ENCODE results near the gene CABCOCO1.

The CABCOCO1 gene

GRCh38 chr10:61662794-61663259, at the start of gene CABCOCO1:
CABCOCO1 (plus strand) TSS chr10:61662929; CDS start chr10:61662973, 44 bp downstream.
- Histone ChIP-seq H3K4me3 (ENCODE audit: low read length) (peak within 1 kb of the TSS; percentile 79), H3K9me3 (ENCODE audit: control insufficient read depth, insufficient read depth, low read length) (no peaks in the 10 kb centered on the region), H3K27me3 (ENCODE audit: control insufficient read depth, insufficient read depth, low read length) (no peaks in the 10 kb centered on the region), H3K27ac (ENCODE audit: low read length) (no peak within 1 kb of the TSS), H3K4me1 (ENCODE audit: control insufficient read depth, insufficient read depth, low read length) (no peaks in the 10 kb centered on the region), H3K36me3 (ENCODE audit: control insufficient read depth, insufficient read depth, low read length) (no peaks in the 10 kb centered on the region)
- peak; percentile 33 for DNase-seq (ENCODE audit: low read depth, low spot score)
- WGBS (ENCODE audit: insufficient coverage, insufficient read length), result no CpG with 5 or more reads among the region's 51 CpGs

GRCh38 chr10:61613665-61614064, 49.1 kb upstream of the CABCOCO1 start:
- Histone ChIP-seq H3K27ac (ENCODE audit: low read length) (no peak overlapping the region), H3K4me3 (ENCODE audit: low read length) (no peak overlapping the region), H3K4me1 (ENCODE audit: control insufficient read depth, insufficient read depth, low read length) (no peaks in the 10 kb centered on the region), H3K9me3 (ENCODE audit: control insufficient read depth, insufficient read depth, low read length) (no peaks in the 10 kb centered on the region), H3K27me3 (ENCODE audit: control insufficient read depth, insufficient read depth, low read length) (no peaks in the 10 kb centered on the region), H3K36me3 (ENCODE audit: control insufficient read depth, insufficient read depth, low read length) (no peaks in the 10 kb centered on the region)
- WGBS (ENCODE audit: insufficient coverage, insufficient read length), result no CpG with 5 or more reads among the region's 2 CpGs
- no peak for DNase-seq (ENCODE audit: low read depth, low spot score)

- H3K4me1 ChIP-seq (ENCODE audit: control insufficient read depth, insufficient read depth, low read length), result no peaks in the 10 kb centered on the region
- WGBS (ENCODE audit: insufficient coverage, insufficient read length), result no CpG with 5 or more reads among the region's 4 CpGs
- no peaks in the 10 kb centered on the region for H3K27me3 ChIP-seq (ENCODE audit: control insufficient read depth, insufficient read depth, low read length)
- H3K4me3 ChIP-seq (ENCODE audit: low read length), result no peak overlapping the region
- H3K27ac ChIP-seq (ENCODE audit: low read length), result no peak overlapping the region
- no peak for DNase-seq (ENCODE audit: low read depth, low spot score)
- no peaks in the 10 kb centered on the region for H3K36me3 ChIP-seq (ENCODE audit: control insufficient read depth, insufficient read depth, low read length)
- no peaks in the 10 kb centered on the region for H3K9me3 ChIP-seq (ENCODE audit: control insufficient read depth, insufficient read depth, low read length)
These were observed 46.1 kb upstream of the CABCOCO1 start for GRCh38 chr10:61616611-61617010.

GRCh38 chr10:61617180-61617579, 45.5 kb upstream of the CABCOCO1 start:
- no peaks in the 10 kb centered on the region for H3K4me1 ChIP-seq (ENCODE audit: control insufficient read depth, insufficient read depth, low read length)
- no peaks in the 10 kb centered on the region for H3K36me3 ChIP-seq (ENCODE audit: control insufficient read depth, insufficient read depth, low read length)
- no peaks in the 10 kb centered on the region for H3K9me3 ChIP-seq (ENCODE audit: control insufficient read depth, insufficient read depth, low read length)
- no peak overlapping the region for H3K27ac ChIP-seq (ENCODE audit: low read length)
- DNase-seq (ENCODE audit: low read depth, low spot score), result no peak
- H3K27me3 ChIP-seq (ENCODE audit: control insufficient read depth, insufficient read depth, low read length), result no peaks in the 10 kb centered on the region
- no peak overlapping the region for H3K4me3 ChIP-seq (ENCODE audit: low read length)

DNA sequence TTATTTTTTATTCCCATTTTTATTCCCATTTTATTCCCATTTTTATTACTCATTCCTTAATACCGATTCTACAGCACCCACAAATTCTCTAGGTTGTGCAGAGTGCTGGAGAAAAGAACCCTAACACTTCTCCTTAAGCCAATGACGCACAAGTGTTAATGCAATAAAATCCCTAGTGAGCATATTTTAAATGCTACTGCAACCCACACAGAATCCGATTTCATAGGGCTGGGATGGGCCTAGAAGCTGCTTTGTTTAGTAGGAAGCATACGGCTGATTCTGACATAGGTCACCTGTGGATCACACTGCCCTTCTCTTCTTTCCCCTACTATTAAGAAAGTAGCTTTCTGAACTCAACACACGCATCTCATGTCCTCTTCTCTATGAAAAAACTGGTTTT, 45.1 kb upstream of the CABCOCO1 start:
- WGBS (ENCODE audit: insufficient coverage, insufficient read length), result 100% methylated on average over 1 of the region's 5 CpGs
- H3K4me3 ChIP-seq (ENCODE audit: low read length), result no peak overlapping the region
- DNase-seq (ENCODE audit: low read depth, low spot score), result no peak
- H3K4me1 ChIP-seq (ENCODE audit: control insufficient read depth, insufficient read depth, low read length), result no peaks in the 10 kb centered on the region
- H3K9me3 ChIP-seq (ENCODE audit: control insufficient read depth, insufficient read depth, low read length), result no peaks in the 10 kb centered on the region
- no peaks in the 10 kb centered on the region for H3K27me3 ChIP-seq (ENCODE audit: control insufficient read depth, insufficient read depth, low read length)
- H3K27ac ChIP-seq (ENCODE audit: low read length), result no peak overlapping the region
- H3K36me3 ChIP-seq (ENCODE audit: control insufficient read depth, insufficient read depth, low read length), result no peaks in the 10 kb centered on the region

- no CpG with 5 or more reads among the region's 2 CpGs for WGBS (ENCODE audit: insufficient coverage, insufficient read length)
- Histone ChIP-seq H3K9me3 (ENCODE audit: control insufficient read depth, insufficient read depth, low read length) (no peaks in the 10 kb centered on the region), H3K4me1 (ENCODE audit: control insufficient read depth, insufficient read depth, low read length) (no peaks in the 10 kb centered on the region), H3K27ac (ENCODE audit: low read length) (no peak overlapping the region), H3K4me3 (ENCODE audit: low read length) (no peak overlapping the region), H3K27me3 (ENCODE audit: control insufficient read depth, insufficient read depth, low read length) (no peaks in the 10 kb centered on the region), H3K36me3 (ENCODE audit: control insufficient read depth, insufficient read depth, low read length) (no peaks in the 10 kb centered on the region)
- DNase-seq (ENCODE audit: low read depth, low spot score), result no peak
These were observed 44.3 kb upstream of the CABCOCO1 start for GRCh38 chr10:61618388-61618961.

GRCh38 chr10:61620506-61620905, 42.2 kb upstream of the CABCOCO1 start:
- no peak overlapping the region for H3K4me3 ChIP-seq (ENCODE audit: low read length)
- H3K27me3 ChIP-seq (ENCODE audit: control insufficient read depth, insufficient read depth, low read length), result no peaks in the 10 kb centered on the region
- H3K27ac ChIP-seq (ENCODE audit: low read length), result no peak overlapping the region
- H3K36me3 ChIP-seq (ENCODE audit: control insufficient read depth, insufficient read depth, low read length), result no peaks in the 10 kb centered on the region
- no peaks in the 10 kb centered on the region for H3K9me3 ChIP-seq (ENCODE audit: control insufficient read depth, insufficient read depth, low read length)
- DNase-seq (ENCODE audit: low read depth, low spot score), result no peak
- no peaks in the 10 kb centered on the region for H3K4me1 ChIP-seq (ENCODE audit: control insufficient read depth, insufficient read depth, low read length)

GRCh38 chr10:61621605-61622051, 41.1 kb upstream of the CABCOCO1 start:
- H3K36me3 ChIP-seq (ENCODE audit: control insufficient read depth, insufficient read depth, low read length), result no peaks in the 10 kb centered on the region
- no peaks in the 10 kb centered on the region for H3K27me3 ChIP-seq (ENCODE audit: control insufficient read depth, insufficient read depth, low read length)
- H3K4me1 ChIP-seq (ENCODE audit: control insufficient read depth, insufficient read depth, low read length), result no peaks in the 10 kb centered on the region
- no peak for DNase-seq (ENCODE audit: low read depth, low spot score)
- no peak overlapping the region for H3K27ac ChIP-seq (ENCODE audit: low read length)
- no CpG with 5 or more reads among the region's 10 CpGs for WGBS (ENCODE audit: insufficient coverage, insufficient read length)
- H3K9me3 ChIP-seq (ENCODE audit: control insufficient read depth, insufficient read depth, low read length), result no peaks in the 10 kb centered on the region
- no peak overlapping the region for H3K4me3 ChIP-seq (ENCODE audit: low read length)

GRCh38 chr10:61623161-61623560, 39.6 kb upstream of the CABCOCO1 start:
- no peak overlapping the region for H3K27ac ChIP-seq (ENCODE audit: low read length)
- H3K36me3 ChIP-seq (ENCODE audit: control insufficient read depth, insufficient read depth, low read length), result no peaks in the 10 kb centered on the region
- no peak for DNase-seq (ENCODE audit: low read depth, low spot score)
- no peaks in the 10 kb centered on the region for H3K27me3 ChIP-seq (ENCODE audit: control insufficient read depth, insufficient read depth, low read length)
- H3K4me3 ChIP-seq (ENCODE audit: low read length), result no peak overlapping the region
- H3K9me3 ChIP-seq (ENCODE audit: control insufficient read depth, insufficient read depth, low read length), result no peaks in the 10 kb centered on the region
- no peaks in the 10 kb centered on the region for H3K4me1 ChIP-seq (ENCODE audit: control insufficient read depth, insufficient read depth, low read length)
- WGBS (ENCODE audit: insufficient coverage, insufficient read length), result no CpG with 5 or more reads among the region's 4 CpGs

DNA sequence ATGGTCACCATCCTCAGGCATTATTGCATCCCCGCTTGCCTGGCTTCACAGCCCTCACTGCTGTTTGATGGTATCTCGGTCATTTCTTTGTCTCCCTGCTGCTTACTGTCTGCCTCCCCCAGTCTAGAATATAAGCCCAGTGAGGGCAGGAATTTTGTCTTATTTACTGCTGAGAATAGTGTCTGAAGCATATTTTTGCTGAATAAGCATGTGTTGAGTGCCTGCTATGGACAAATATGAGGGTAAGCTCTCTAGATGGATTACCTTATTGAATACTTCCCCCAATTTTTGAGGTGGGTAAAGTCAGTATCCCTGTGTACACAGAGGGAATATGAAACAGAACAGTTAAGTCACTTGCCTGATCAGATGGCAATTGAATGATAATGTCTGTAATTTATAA, 36.5 kb upstream of the CABCOCO1 start:
- no CpG with 5 or more reads among the region's 2 CpGs for WGBS (ENCODE audit: insufficient coverage, insufficient read length)
- no peaks in the 10 kb centered on the region for H3K27me3 ChIP-seq (ENCODE audit: control insufficient read depth, insufficient read depth, low read length)

GRCh38 chr10:61627266-61627665, 35.5 kb upstream of the CABCOCO1 start:
- Histone ChIP-seq H3K36me3 (ENCODE audit: control insufficient read depth, insufficient read depth, low read length) (no peaks in the 10 kb centered on the region), H3K27me3 (ENCODE audit: control insufficient read depth, insufficient read depth, low read length) (no peaks in the 10 kb centered on the region), H3K4me1 (ENCODE audit: control insufficient read depth, insufficient read depth, low read length) (no peaks in the 10 kb centered on the region; the same call in 1 of the 2 replicates), H3K9me3 (ENCODE audit: control insufficient read depth, insufficient read depth, low read length) (no peaks in the 10 kb centered on the region), H3K27ac (ENCODE audit: low read length) (no peak overlapping the region), H3K4me3 (ENCODE audit: low read length) (no peak overlapping the region)
- no CpG with 5 or more reads among the region's 5 CpGs for WGBS (ENCODE audit: insufficient coverage, insufficient read length)
- DNase-seq (ENCODE audit: low read depth, low spot score), result no peak

More for the DNA sequence above, 36.5 kb upstream of the CABCOCO1 start:
- Histone ChIP-seq H3K36me3 (ENCODE audit: control insufficient read depth, insufficient read depth, low read length) (no peaks in the 10 kb centered on the region), H3K4me3 (ENCODE audit: low read length) (no peak overlapping the region), H3K9me3 (ENCODE audit: control insufficient read depth, insufficient read depth, low read length) (no peaks in the 10 kb centered on the region), H3K4me1 (ENCODE audit: control insufficient read depth, insufficient read depth, low read length) (no peaks in the 10 kb centered on the region; the same call in 1 of the 2 replicates), H3K27ac (ENCODE audit: low read length) (no peak overlapping the region)
- no peak for DNase-seq (ENCODE audit: low read depth, low spot score)

All from iPS DF 6.9 (cell line).